Measurements from ENCODE around the gene TAF5.
A peak's percentile ranks its signal among the peaks of the same experiment; 100 is the strongest.
"Not testable (repeated sequence)": the region's sequence is repeated elsewhere in the genome, so short reads cannot be mapped to it uniquely, and the experiment has no call there.

The TAF5 gene

GRCh38 chr10:103415581-103415980 is 47.8 kb downstream of the TAF5 start:
- no peak for DNase-seq (ENCODE audit: low read depth)

DNA sequence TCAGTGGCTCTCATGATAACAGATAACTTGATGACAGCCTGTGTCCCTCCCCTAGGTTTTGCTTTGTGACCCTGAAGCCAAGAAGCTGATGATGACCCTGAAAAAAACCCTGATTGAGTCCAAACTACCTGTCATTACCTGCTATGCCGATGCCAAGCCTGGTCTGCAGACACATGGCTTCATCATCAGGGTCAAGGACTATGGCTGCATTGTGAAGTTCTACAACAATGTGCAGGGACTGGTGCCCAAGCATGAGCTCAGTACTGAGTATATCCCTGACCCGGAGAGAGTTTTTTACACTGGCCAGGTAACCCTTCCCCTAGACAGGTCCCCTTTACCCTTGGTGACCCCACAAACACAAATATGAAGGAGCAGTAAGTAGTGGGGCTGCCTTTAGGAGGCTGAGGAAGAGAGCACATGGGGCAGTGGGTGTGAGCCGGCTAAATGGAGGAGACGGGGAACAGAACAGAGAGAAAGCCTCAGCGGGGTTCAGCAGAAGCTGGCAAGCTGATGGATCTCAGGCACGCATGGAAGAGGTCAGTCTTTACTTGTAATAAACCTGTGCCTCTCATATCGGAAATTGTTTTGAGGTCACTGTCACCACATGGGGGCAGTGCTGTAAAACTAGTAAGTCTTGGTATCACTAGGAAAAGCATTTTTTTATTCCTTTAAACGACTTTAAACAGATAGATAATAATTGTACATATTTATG is 48.8 kb downstream of the TAF5 start:
- peak; percentile 13 for DNase-seq (ENCODE audit: low read depth)

DNA sequence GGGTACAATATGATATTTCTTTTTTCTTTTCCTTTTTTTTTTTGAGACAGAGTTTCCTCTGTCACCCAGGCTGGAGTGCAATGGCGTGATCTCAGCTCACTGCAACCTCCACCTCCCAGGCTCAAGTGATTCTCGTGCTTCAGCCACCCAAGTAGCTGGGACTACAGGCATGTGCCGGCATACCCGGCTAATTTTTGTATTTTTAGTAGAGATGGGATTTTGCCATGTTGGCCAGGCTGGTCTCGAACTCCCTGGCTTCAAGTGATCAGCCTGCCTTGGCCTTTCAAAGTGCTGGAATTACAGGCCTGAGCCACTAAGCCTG is 49.3 kb downstream of the TAF5 start:
- not testable (repeated sequence) for DNase-seq (ENCODE audit: low read depth)

DNA sequence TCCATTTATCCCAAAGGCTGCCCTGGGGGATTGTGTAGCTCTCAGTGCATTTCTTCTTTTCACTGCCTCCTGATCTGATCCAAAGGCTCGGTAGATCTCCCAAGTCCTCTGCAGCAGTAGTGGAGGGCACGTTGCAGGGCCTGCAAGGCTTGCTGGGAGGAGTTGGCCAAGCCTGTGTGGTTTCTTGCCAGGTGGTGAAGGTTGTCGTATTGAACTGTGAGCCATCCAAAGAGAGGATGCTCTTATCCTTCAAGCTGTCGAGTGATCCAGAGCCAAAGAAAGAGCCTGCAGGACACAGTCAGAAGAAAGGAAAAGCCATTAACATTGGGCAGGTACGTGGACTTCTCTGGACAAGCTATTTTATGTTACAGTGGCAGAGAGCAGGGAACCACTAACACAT is 49.8 kb downstream of the TAF5 start:
- DNase-seq (ENCODE audit: low read depth): no peak

- DNase-seq (ENCODE audit: low read depth): no peak
Observed at GRCh38 chr10:103419101-103419500, 51.3 kb downstream of the TAF5 start.

GRCh38 chr10:103423748-103424147 is 56.0 kb downstream of the TAF5 start:
- DNase-seq (ENCODE audit: low read depth): no peak

DNA sequence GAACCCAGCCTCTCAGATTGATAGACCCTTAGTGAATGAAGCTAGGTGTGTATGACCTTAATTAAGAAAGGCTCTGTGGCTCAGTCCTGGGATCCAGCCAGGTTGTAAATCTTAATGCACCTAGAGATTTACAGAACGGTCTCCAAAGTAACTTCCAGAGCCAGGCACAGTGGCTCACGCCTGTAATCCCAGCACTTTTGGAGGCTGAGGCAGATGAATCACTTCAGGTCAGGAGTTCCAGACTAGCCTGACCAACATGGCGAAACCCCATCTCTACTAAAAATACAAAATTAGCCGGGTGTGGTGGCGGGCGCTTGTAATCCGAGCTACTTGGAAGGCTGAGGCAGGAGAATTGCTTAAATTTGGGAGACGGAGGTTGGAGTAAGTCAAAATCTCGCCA is 60.1 kb downstream of the TAF5 start:
- no peak for DNase-seq (ENCODE audit: low read depth)

GRCh38 chr10:103428989-103429643 is 61.3 kb downstream of the TAF5 start:
- DNase-seq (ENCODE audit: low read depth): no peak

GRCh38 chr10:103429647-103430046 is 61.9 kb downstream of the TAF5 start:
- no peak for DNase-seq (ENCODE audit: low read depth)

DNA sequence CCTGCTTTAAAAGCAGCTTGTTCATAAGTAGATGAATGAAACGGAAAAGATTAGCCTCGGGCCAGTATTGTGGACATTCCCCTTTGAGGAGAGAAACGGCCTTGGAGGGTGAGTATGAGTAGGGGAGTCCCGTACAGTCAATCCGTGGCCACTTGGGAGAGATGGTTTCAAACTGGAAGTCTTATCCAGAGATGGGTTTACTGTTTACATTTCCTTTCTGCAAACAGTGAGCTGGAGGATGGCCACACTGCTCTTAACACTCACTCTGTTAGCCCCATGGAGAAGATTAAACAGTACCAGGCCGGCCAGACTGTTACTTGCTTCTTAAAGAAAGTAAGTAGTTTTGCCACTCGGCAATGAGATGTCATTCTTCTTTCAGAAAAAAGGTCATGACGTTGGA is 64.1 kb downstream of the TAF5 start:
- no peak for DNase-seq (ENCODE audit: low read depth)

- DNase-seq (ENCODE audit: low read depth): no peak
Observed at GRCh38 chr10:103433858-103434257, 66.1 kb downstream of the TAF5 start.
